ENCODE measurements around the gene CD9.

The CD9 gene

DNA sequence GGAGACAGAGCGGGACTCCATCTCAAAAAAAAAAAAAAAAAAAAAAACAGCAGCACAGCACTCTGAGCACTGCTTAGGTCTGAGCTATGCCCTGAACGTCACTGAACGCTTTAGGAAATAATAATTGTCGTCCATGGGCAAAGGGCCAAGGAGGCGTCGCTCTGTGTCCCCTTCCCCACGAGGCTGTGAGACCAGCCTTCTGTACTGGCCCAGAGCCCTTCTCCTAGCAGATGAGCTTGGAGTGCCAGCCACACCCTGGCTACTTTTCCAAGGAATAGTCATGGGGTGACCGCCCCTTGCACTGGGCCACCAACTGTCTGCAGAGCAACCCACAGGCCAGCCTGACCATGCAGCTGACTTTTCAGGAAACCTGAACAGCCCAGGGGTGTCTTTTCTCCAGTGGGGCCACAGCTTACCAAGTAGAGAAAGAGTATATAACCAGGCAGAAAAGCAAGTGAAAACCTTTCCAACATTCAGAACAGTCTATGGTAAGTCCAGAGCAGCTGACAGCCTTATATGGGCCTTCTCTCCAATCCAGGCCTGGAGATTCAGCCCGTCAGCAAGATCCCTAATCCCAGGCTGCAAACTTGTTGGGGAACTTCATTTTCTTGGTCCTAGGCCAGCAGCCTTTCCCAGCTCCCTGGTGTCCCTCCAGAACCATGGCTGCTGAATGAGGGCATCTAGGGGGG is 28.5 kb downstream of the CD9 start:
- H3K4me3 ChIP-seq: peak overlapping the region in 1 of 2 donors; percentile 26
- intact Hi-C loops (cut with DNase I; ENCODE audit: low total_unique reads): no loop called here
- DNase-seq: peak; percentile 51 to 86

DNA sequence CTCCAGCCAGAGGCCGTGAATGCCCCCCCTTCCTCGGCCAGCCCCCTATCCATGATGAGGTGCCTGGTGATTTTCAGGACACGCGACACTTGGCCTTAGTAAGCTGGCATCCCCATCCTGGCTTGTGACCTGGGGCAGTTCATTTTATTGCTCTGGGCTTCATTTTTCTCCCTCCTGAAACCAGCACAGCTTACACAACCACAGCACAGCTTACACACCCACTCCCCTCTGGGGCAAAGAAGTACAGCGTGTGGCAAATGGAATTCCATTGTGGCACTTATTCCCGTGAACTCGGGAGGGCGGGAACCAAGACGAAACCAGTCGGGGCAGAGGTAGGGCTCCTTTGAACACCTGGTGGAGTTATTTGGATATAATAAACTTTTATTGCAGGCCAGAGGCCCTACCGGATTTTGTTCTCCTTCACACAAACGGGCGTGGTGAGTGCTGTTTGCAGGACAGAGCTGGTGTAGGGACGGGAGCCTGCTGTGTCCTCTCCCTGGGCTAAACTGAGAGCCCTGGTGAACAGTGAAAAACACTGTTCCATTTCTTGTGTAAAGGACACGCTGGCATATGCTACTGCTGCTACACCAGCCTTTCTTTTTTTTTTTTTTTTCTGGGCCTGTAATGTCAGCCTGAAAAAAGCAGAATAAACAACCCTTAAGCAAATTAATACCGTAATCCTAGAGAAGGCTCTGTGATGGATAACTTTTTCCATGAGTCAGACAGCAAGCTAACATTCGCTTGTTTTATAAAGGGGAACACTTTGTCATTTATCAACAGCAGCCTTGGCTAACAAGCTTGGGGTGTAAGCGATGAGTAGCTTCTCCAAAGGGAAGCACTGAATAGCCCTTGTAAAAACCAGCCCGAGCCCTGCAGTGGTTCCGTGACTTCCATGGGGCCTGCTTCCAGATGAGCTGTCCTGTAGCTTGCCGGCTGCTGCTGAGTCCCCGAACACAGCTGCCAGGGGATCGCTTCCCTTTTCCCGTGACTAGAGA is 29.3 kb downstream of the CD9 start:
- peak overlapping the region; percentile 85 to 92 for H3K27ac ChIP-seq
- peak; percentile 88 to 91 for DNase-seq
- H3K4me1 ChIP-seq: peaks cover 6 to 96% (median 88%) of the 10 kb centered on the region in 4 donors
- peak overlapping the region in 1 of 2 donors; percentile 26 for H3K4me3 ChIP-seq
- intact Hi-C loops (cut with DNase I; ENCODE audit: low total_unique reads): loop anchor here (5.0 kb wide), 1 partner anchor 32 kb away; no protein-coding TSS in a partner anchor
- no peaks in the 10 kb centered on the region for H3K9me3 ChIP-seq
- no peaks in the 10 kb centered on the region for H3K27me3 ChIP-seq
- TF ChIP-seq, protein P1, sequence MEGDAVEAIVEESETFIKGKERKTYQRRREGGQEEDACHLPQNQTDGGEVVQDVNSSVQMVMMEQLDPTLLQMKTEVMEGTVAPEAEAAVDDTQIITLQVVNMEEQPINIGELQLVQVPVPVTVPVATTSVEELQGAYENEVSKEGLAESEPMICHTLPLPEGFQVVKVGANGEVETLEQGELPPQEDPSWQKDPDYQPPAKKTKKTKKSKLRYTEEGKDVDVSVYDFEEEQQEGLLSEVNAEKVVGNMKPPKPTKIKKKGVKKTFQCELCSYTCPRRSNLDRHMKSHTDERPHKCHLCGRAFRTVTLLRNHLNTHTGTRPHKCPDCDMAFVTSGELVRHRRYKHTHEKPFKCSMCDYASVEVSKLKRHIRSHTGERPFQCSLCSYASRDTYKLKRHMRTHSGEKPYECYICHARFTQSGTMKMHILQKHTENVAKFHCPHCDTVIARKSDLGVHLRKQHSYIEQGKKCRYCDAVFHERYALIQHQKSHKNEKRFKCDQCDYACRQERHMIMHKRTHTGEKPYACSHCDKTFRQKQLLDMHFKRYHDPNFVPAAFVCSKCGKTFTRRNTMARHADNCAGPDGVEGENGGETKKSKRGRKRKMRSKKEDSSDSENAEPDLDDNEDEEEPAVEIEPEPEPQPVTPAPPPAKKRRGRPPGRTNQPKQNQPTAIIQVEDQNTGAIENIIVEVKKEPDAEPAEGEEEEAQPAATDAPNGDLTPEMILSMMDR (IDR thresholded peaks at IDR 0.05): no peak
- peaks cover 17 to 28% (median 28%) of the 10 kb centered on the region in 3 donors for H3K36me3 ChIP-seq

More for the DNA sequence above, 28.5 kb downstream of the CD9 start:
- Histone ChIP-seq H3K27ac (peak overlapping the region; percentile 85 to 92), H3K27me3 (no peaks in the 10 kb centered on the region), H3K9me3 (no peaks in the 10 kb centered on the region), H3K36me3 (peaks cover 12 to 20% (median 19%) of the 10 kb centered on the region in 3 donors), H3K4me1 (peaks cover 6 to 100% (median 94%) of the 10 kb centered on the region in 4 donors)
- TF ChIP-seq, protein P1 (IDR thresholded peaks at IDR 0.05): no peak

DNA sequence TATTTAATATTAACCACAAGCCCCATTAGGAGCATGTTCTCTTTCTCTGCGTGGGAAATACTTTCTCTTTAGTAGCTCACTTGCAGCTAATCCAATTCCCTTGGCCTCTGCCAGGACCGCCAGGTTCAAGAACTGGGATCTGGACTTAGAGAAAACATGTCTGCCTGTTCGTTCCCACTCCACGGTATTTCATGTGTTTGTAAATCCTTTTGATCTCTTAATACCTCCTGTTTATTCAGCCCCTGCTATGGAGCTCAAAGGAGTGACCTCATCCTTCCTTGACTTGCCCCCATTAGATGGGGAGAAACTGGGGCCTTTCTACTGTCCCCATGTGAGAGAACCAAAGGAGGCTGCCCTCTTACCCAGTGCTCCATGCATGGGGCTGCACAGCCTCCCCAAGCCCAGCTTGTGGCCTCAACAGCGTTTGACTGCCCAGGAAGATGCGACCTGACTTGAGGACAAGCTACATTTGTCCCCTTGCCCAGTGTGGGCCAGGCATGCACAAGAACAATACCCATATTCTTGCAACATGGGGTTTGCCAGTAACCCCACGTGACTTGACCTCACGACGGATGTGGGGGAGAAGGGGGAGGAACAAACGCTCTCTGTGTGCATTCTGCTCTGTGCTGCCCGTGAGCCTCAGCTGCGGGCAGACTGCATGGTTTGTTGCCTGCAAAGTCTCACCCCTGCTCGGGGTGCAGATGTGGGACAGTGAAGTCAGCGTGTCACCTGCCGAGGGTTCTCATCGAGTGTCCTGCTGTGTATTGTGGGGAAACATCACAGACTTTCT is 30.3 kb downstream of the CD9 start:
- peak; percentile 69 to 83 for DNase-seq
- peak overlapping the region in 1 of 2 donors; percentile 26 for H3K4me3 ChIP-seq
- peaks cover 27 to 37% (median 34%) of the 10 kb centered on the region in 3 donors for H3K36me3 ChIP-seq
- H3K4me1 ChIP-seq: peaks cover 6 to 86% (median 78%) of the 10 kb centered on the region in 4 donors
- TF ChIP-seq, protein P1 (IDR thresholded peaks at IDR 0.05): no peak
- H3K9me3 ChIP-seq: no peaks in the 10 kb centered on the region
- H3K27me3 ChIP-seq: no peaks in the 10 kb centered on the region
- intact Hi-C loops (cut with DNase I; ENCODE audit: low total_unique reads): loop anchor here (5.0 kb wide), 1 partner anchor 33 kb away; no protein-coding TSS in a partner anchor
- peak overlapping the region; percentile 85 to 92 for H3K27ac ChIP-seq

DNA sequence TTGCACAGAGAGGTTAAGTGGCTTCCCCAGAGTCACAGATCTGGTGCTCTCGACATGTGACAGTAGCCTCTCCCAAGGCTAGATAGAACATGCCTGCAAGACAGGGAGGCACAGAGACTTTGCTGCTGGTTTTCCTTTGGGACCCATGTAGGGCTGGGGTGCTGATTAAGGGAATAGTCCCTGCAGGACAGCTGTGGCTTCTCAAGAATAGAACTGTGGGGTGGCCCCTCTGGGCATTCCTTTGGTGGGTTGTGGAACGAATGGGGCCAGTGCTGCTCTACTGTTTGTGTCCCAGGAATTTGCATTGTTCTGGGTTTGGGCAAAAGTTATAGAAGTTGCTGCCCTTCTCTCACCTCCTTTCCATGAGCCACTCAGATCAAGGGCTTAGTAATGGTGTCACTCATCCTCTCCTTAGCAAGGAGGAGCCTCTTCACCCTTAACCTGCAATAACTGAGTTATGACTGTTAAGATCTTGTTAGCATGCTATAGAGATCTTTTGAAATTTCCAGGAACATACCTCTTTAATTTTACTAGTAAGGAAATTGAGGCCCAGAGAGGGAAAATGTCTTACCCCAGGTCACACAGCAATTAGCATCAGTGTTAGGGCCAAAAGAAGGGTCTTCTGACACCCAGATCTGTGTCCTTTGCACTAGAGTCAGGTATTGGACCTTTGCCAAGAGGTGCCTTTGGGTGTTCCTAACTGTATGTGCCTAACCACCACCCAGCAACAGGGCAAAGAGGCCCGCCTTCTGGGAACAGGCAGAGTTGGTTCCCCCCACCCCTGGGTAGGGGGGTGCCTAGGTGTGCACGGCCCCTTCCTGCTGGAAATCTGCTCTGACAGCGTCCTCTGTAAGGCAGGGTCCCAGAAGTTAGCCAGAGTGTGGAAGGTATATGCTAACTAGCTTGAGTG is 31.4 kb downstream of the CD9 start:
- DNase-seq: no peak
- intact Hi-C loops (cut with DNase I; ENCODE audit: low total_unique reads): loop anchor here (5.0 kb wide), 1 partner anchor 34 kb away; no protein-coding TSS in a partner anchor
- TF ChIP-seq, protein P1 (IDR thresholded peaks at IDR 0.05): no peak
- Histone ChIP-seq H3K27me3 (no peaks in the 10 kb centered on the region), H3K9me3 (no peaks in the 10 kb centered on the region), H3K27ac (peak overlapping the region; percentile 30 to 40), H3K4me1 (peaks cover 6 to 84% (median 69%) of the 10 kb centered on the region in 4 donors), H3K4me3 (no peak overlapping the region), H3K36me3 (peaks cover 38 to 48% (median 43%) of the 10 kb centered on the region in 3 donors)

Measured in tibial artery (tissue), 4 donors.